KOPT-K1 (cell line): ENCODE measurements around the gene PADI3.
"Not testable (repeated sequence)": the region's sequence is repeated elsewhere in the genome, so short reads cannot be mapped to it uniquely, and the experiment has no call there.

Experiments used
- H3K27ac ChIP-seq: fragments of 200-600 bp; sonication (generic); 2 replicates; pipeline ENCODE4 v1.5.1; 2016; ENCODE audit warnings: antibody characterized with exemption, mild to moderate bottlenecking, low read depth, low read length; ENCODE audit not compliant: poor library complexity, severe bottlenecking
- H3K36me3 ChIP-seq: fragments of 200-600 bp; sonication (generic); 2 replicates; pipeline ENCODE4 v1.5.1; 2017; ENCODE audit warnings: antibody characterized with exemption, mild to moderate bottlenecking, low read length, moderate library complexity; ENCODE audit not compliant: insufficient read depth
- H3K9me3 ChIP-seq: fragments of 200-600 bp; sonication (generic); 2 replicates; pipeline ENCODE4 v1.5.1; 2017; ENCODE audit warnings: antibody characterized with exemption, low read length, mild to moderate bottlenecking; ENCODE audit not compliant: insufficient read depth, poor library complexity, severe bottlenecking

Gene PADI3

GRCh38 chr1:17307946-17308345, 59.0 kb downstream of the PADI3 start, which contains the start of gene PADI4:
Gene PADI4 (plus strand): TSS chr1:17308197. CDS start chr1:17308223, 26 bp downstream.
- Histone ChIP-seq H3K9me3 (peaks cover under 1% of the 10 kb centered on the region), H3K36me3 (no peaks in the 10 kb centered on the region), H3K27ac (no peak within 1 kb of the TSS)

- no peaks in the 10 kb centered on the region for H3K36me3 ChIP-seq
- no peaks in the 10 kb centered on the region for H3K9me3 ChIP-seq
- H3K27ac ChIP-seq, result no peak overlapping the region
Measured at GRCh38 chr1:17308593-17308992, 59.7 kb downstream of the PADI3 start.

GRCh38 chr1:17309426-17310067, 60.6 kb downstream of the PADI3 start:
- no peaks in the 10 kb centered on the region for H3K9me3 ChIP-seq
- no peaks in the 10 kb centered on the region for H3K36me3 ChIP-seq
- no peak overlapping the region for H3K27ac ChIP-seq

GRCh38 chr1:17310068-17310640, 61.3 kb downstream of the PADI3 start:
- Histone ChIP-seq H3K9me3 (no peaks in the 10 kb centered on the region), H3K36me3 (no peaks in the 10 kb centered on the region), H3K27ac (no peak overlapping the region)

DNA sequence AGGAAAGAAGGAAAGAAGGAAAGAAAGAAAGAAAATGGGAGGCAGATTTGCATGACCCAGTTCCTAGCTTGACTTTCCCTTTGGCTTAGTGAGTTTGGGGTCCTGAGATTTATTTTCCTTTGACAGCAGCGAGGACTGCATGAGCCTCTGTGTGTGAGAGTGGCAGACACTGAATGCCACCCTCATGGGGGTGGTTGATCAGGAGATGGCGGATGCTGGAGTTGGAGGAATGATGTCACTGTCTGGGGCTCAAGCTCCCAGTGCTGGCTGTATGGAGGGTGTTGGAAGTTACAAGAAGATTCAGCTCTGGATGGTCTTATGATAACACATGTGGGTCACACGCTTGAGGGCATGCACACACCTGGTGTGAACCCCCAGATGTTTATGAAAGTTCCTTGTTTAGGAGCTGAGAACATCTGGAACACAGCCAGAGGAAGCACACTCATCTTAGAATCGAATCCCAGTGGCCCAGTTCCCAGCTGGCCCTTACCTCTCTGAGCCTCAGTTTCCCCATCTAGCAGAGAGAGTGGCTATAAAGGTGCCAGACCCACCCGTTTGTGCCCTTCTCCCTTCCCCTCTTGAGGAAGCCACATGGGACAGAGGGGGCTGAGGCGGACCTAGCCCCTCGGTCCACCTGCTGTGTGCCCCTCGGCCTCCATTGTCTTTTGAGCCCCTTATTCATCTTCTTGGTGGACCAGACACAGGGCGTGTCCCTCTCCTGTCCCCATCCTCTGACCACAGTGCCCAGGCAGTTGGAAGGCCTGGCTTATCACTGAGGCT, 64.8 kb downstream of the PADI3 start:
- Histone ChIP-seq H3K36me3 (no peaks in the 10 kb centered on the region), H3K9me3 (no peaks in the 10 kb centered on the region), H3K27ac (no peak overlapping the region)

DNA sequence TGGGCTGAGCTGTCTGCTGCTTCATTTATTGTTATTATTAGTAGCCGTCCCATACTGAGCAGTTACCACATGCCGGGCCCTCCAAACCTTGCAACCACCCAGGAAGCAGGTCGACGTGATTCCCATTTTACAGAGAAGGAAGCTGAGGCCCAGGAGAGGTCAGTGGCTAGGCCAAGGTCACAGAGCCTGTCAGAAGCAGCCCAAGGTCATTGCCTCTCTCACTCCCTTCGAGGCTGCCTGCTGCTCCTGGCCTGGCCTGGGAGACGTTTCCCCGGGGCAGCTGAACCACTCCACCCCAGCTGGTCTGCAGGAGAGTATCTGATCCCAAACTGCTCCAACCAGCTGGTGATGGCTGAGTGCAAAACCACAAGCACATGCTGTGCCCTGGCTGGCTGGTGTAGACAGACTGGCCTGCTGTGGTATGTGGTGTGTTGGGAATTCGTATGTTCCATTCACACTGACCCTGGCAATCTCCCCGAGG, 65.6 kb downstream of the PADI3 start:
- H3K27ac ChIP-seq, result no peak overlapping the region
- H3K9me3 ChIP-seq, result peaks cover under 1% of the 10 kb centered on the region
- no peaks in the 10 kb centered on the region for H3K36me3 ChIP-seq

DNA sequence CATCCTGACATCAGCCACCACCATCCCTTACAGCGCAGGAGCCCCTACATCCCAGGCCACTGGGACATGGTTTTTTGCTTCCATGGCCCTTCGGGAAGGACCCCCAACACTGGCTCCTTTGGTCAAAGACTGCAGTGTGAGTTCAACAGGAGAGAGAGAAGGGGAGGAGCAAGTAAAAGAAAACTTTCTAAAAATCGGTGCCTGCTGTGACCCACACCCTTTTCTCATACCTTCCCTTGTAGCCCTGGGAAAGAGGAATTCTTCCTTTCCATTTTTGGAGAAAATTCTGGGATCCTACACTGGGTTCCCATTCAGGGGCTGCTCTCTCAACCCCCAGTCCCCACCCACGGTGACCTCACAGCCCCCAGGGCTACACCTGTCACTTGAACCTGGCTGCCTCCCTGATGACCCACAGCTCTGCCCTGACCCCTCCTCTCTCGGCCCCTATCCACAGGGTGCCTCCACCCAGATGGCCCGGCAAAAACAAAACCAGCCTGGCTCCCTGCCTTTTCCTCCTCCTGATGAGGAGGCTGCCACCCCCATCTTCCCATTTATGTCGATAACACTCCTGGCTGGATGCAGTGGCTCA, 66.7 kb downstream of the PADI3 start:
- no peaks in the 10 kb centered on the region for H3K36me3 ChIP-seq
- H3K27ac ChIP-seq, result no peak overlapping the region
- H3K9me3 ChIP-seq, result peaks cover 6% of the 10 kb centered on the region

- H3K9me3 ChIP-seq, result peaks cover 6% of the 10 kb centered on the region
- no peaks in the 10 kb centered on the region for H3K36me3 ChIP-seq
- no peak overlapping the region for H3K27ac ChIP-seq
Measured at GRCh38 chr1:17316704-17317103, 67.8 kb downstream of the PADI3 start.

GRCh38 chr1:17318262-17318661, 69.4 kb downstream of the PADI3 start:
- Histone ChIP-seq H3K27ac (no peak overlapping the region), H3K9me3 (peaks cover 6% of the 10 kb centered on the region)

DNA sequence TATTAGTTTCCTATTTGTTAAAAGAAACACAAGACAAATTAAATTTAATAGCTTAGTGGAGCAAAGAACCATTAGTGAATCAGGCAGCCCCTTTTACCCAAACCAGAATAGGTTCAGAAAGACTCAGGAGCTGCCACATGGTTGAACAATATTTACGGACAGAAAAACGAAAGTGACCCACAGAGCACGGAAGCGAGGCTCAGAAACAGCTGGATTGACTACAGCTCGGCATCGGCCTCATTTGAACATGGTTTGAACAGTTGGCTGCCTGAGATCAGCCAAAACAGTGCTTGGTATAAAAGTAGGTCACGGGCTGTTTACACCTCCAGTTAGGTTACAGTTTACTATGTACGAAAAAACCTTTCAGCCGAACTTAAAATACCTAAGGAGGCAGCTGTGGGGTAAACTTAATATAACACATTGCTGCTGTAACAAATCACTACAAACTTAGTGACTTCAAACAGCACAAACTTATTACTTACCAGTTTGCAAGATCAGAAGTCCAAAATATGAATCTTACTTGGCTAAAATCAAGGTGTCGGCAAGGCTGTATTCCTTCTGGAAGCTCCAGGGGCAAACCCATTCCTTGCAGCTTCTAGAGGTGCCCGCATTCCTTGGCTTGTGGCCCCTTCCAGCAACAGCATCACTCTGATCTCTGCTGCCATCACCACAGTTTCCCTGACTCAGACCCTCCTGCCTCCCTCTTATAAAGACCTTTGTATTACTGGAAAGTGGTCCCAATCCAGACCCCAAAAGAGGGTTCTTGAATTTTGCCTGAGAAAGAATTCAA, 70.9 kb downstream of the PADI3 start:
- Histone ChIP-seq H3K9me3 (peaks cover 11% of the 10 kb centered on the region), H3K36me3 (no peaks in the 10 kb centered on the region), H3K27ac (no peak overlapping the region)

More at GRCh38 chr1:17318262-17318661, 69.4 kb downstream of the PADI3 start:
- H3K36me3 ChIP-seq, result no peaks in the 10 kb centered on the region

GRCh38 chr1:17321857-17322390, 73.0 kb downstream of the PADI3 start:
- H3K27ac ChIP-seq, H3K36me3 ChIP-seq: not testable (repeated sequence)
- peaks cover 13% of the 10 kb centered on the region for H3K9me3 ChIP-seq

GRCh38 chr1:17328855-17329254, 80.0 kb downstream of the PADI3 start:
- Histone ChIP-seq H3K9me3 (peaks cover 10% of the 10 kb centered on the region), H3K27ac (no peak overlapping the region)

GRCh38 chr1:17329610-17330009, 80.7 kb downstream of the PADI3 start:
- H3K36me3 ChIP-seq, result no peaks in the 10 kb centered on the region
- no peak overlapping the region for H3K27ac ChIP-seq

More at GRCh38 chr1:17328855-17329254, 80.0 kb downstream of the PADI3 start:
- H3K36me3 ChIP-seq, result no peaks in the 10 kb centered on the region

DNA sequence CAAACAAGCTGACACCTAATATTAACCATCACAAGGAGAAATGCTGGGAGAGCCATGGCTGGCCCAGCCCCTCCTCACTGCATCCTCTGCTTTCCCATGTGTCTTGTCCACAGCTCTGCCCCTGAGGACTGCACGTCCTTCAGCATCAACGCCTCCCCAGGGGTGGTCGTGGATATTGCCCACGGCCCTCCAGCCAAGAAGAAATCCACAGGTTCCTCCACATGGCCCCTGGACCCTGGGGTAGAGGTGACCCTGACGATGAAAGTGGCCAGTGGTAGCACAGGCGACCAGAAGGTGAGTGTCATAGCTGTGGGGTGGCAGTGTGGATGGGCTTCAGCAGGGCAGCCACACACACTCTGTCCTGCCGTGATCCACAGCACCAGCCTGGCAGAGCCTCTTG, 82.0 kb downstream of the PADI3 start:
- Histone ChIP-seq H3K36me3 (no peaks in the 10 kb centered on the region), H3K9me3 (peaks cover 3% of the 10 kb centered on the region), H3K27ac (no peak overlapping the region)

More at GRCh38 chr1:17329610-17330009, 80.7 kb downstream of the PADI3 start:
- peaks cover 6% of the 10 kb centered on the region for H3K9me3 ChIP-seq
